HFFc6 (cell line): Measurements from ENCODE around the gene ZCCHC7. TPM values are rescaled to one million over a fixed set of nuclear protein-coding genes. Genes with fewer than 3 reads are reported as not detected.
A peak's percentile ranks its signal among the peaks of the same experiment; 100 is the strongest.

ENCODE experiments used
- DNase-seq: peaks from one replicate; pipeline ENCODE4 v3.0.0-alpha.2; 2018
- H3K27ac Mint-ChIP-seq: 2 replicates; pipeline ENCODE4 v1.8.0; 2020; ENCODE audit warnings: mild to moderate bottlenecking, mixed read lengths
- H3K27me3 Mint-ChIP-seq: 2 replicates; pipeline ENCODE4 v1.8.0; 2021; ENCODE audit warnings: mild to moderate bottlenecking, moderate library complexity, mixed read lengths; ENCODE audit not compliant: insufficient read depth
- H3K36me3 Mint-ChIP-seq: 2 replicates; pipeline ENCODE4 v1.8.0; 2021; ENCODE audit warnings: low read depth, mixed read lengths
- H3K4me1 Mint-ChIP-seq: 2 replicates; pipeline ENCODE4 v1.8.0; 2020; ENCODE audit warnings: low read depth, mixed read lengths
- H3K4me3 Mint-ChIP-seq: 2 replicates; pipeline ENCODE4 v1.8.0; 2020; ENCODE audit warnings: mild to moderate bottlenecking, moderate library complexity, mixed read lengths
- H3K9me3 Mint-ChIP-seq: 2 replicates; pipeline ENCODE4 v1.8.0; 2020; ENCODE audit warnings: mild to moderate bottlenecking, mixed read lengths
- total RNA-seq, 6 experiments: library from RNA; stranded (reverse); fragmentation: NEBNext Ultra II Directional; extraction: Animal tissue kit (Norgen Biotek cat#: 25700); gene quantifications; 2 replicates in 1 of 6; 3 replicates in 5 of 6; pipeline ENCODE4 v1.2.3, GENCODE V29; 2021
- TF ChIP-seq, protein P1 (sequence below): fragments of 200-600 bp; sonication (generic); IDR thresholded peaks from 2 replicates; pipeline ENCODE4 v1.5.0; 2021; ENCODE audit warnings: antibody characterized with exemption, mild to moderate bottlenecking

Gene ZCCHC7
- total RNA-seq, 6 experiments from 2014 or later = 18.5 to 22.9 (median 18.8) TPM

DNA sequence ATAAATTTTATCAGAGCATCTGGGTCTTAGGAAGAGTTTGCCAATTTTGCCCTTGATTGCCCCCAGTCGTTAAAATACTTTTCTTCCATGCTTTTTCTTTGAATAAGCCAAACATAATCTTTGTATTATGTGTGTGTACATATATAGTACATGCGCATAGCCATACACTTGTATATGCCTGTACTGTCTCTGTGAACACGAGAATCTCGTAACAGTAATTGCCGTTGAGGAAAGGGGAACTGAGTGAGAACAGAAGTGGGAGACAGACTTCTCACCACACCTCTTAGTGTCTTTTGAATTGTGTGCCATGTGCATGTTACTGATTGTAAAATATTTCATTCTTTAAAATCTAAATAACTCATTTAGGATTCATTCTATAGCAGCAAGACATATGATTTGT lies 222.5 kb downstream of the ZCCHC7 start:
- H3K4me1 Mint-ChIP-seq = no peaks in the 10 kb centered on the region; the same call in 1 of the 2 replicates
- TF ChIP-seq, protein P1, sequence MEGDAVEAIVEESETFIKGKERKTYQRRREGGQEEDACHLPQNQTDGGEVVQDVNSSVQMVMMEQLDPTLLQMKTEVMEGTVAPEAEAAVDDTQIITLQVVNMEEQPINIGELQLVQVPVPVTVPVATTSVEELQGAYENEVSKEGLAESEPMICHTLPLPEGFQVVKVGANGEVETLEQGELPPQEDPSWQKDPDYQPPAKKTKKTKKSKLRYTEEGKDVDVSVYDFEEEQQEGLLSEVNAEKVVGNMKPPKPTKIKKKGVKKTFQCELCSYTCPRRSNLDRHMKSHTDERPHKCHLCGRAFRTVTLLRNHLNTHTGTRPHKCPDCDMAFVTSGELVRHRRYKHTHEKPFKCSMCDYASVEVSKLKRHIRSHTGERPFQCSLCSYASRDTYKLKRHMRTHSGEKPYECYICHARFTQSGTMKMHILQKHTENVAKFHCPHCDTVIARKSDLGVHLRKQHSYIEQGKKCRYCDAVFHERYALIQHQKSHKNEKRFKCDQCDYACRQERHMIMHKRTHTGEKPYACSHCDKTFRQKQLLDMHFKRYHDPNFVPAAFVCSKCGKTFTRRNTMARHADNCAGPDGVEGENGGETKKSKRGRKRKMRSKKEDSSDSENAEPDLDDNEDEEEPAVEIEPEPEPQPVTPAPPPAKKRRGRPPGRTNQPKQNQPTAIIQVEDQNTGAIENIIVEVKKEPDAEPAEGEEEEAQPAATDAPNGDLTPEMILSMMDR = no peak
- no peaks in the 10 kb centered on the region for H3K9me3 Mint-ChIP-seq
- no peak overlapping the region for H3K27ac Mint-ChIP-seq
- no peaks in the 10 kb centered on the region for H3K27me3 Mint-ChIP-seq
- H3K36me3 Mint-ChIP-seq = no peaks in the 10 kb centered on the region
- no peak for DNase-seq
- no peak overlapping the region for H3K4me3 Mint-ChIP-seq

DNA sequence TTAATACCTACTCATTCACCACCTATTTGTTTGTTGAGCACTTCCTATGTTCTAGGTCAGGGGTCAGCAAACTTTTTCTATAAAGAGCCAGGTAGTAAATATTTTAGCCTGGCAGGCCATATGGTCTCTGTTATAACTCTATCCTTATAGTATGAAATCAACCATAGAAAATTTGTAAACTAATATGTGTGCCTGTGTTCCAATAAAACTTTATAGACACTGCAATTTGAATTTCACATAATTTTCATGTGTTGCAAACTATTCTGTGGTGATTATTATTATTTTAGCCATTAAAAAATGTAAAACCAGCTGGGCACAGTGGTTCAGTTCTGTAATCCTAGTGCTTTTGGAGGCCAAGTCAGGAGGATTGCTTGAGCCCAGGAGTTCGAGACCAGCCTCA lies 223.3 kb downstream of the ZCCHC7 start:
- Mint-ChIP-seq H3K4me1 (no peaks in the 10 kb centered on the region; the same call in 1 of the 2 replicates), H3K27me3 (no peaks in the 10 kb centered on the region), H3K9me3 (no peaks in the 10 kb centered on the region), H3K4me3 (no peak overlapping the region), H3K27ac (no peak overlapping the region), H3K36me3 (no peaks in the 10 kb centered on the region)
- TF ChIP-seq, protein P1 = no peak
- no peak for DNase-seq

DNA sequence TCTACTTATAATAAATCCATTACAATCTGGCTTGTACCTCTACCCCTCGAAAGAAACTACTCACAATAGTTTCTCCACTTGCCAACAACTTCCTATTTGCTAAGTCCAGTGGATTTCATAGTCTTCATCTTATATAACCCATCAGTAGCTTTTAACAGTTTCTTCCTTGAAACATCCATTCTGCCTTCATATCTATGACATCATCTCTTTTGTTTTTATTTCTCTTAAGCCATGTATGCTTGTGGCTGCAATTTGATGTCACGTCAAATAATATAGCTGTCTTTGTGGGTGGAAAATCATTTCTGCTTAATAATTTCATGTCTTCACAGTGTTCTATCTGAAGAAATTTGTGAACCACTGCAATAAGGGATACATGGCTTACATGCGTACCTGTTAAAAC lies 224.7 kb downstream of the ZCCHC7 start:
- H3K4me1 Mint-ChIP-seq = no peaks in the 10 kb centered on the region; the same call in 1 of the 2 replicates
- no peaks in the 10 kb centered on the region for H3K36me3 Mint-ChIP-seq
- no peak overlapping the region for H3K4me3 Mint-ChIP-seq
- DNase-seq = no peak
- TF ChIP-seq, protein P1 = no peak
- no peak overlapping the region for H3K27ac Mint-ChIP-seq
- no peaks in the 10 kb centered on the region for H3K9me3 Mint-ChIP-seq
- no peaks in the 10 kb centered on the region for H3K27me3 Mint-ChIP-seq

DNA sequence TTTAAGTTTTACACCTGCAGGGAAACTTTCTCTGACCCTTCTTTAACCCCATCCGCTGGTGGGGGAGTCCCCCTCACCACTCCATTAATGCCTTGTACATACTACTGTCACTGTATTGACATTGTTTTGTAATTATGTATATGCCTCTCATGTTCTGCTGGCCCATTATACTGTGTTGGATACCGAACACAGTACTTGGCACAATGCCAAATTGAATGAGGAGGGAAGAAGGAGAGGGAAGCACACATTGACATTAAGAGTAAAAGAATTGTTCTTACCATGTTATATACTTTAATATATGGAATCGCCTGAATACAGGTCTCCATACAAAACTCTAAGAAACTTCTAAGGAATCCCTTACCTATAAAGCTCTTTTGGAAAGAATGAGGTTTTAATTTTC lies 228.5 kb downstream of the ZCCHC7 start:
- TF ChIP-seq, protein P1 = no peak
- Mint-ChIP-seq H3K9me3 (no peaks in the 10 kb centered on the region), H3K4me1 (peaks cover 16% of the 10 kb centered on the region), H3K27ac (no peak overlapping the region), H3K4me3 (no peak overlapping the region), H3K27me3 (peaks cover 2% of the 10 kb centered on the region), H3K36me3 (peaks cover 13% of the 10 kb centered on the region)
- DNase-seq = no peak

DNA sequence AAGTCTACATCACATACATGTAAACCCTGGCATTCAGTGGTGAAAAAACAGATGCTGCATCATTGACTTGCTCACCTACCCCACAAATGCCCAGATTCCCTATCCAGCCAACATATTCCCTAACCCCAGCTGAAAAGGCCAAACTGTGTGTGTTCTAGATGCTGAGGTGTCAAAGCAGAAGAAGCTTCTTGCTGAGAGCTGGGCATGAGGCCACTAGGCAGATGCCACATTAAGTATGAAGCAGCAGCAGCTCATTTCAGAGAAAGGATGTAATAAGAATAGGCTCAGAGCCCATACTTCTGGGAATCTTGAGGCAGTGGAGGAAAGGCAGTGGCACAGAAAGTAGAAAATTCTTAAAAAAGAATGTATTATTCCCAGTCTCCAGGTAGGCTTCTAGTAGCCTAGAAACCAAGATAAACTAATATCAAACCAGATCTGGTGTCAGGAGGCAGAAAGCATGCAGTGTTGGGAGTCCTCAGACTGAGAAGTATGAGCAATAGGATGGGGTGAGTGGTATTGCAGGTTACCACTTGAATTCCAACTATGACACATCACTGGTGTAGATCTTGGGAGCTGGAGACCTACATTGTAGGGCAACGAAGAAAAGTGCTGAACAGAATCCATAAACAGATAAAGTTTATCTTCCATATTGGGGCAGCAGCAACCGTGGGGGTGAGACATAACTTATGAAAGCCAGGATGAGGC lies 230.3 kb downstream of the ZCCHC7 start:
- Mint-ChIP-seq H3K9me3 (no peaks in the 10 kb centered on the region), H3K27me3 (peaks cover 2% of the 10 kb centered on the region), H3K4me3 (no peak overlapping the region), H3K27ac (peak overlapping the region; percentile 67), H3K36me3 (peaks cover 13% of the 10 kb centered on the region), H3K4me1 (peaks cover 16% of the 10 kb centered on the region)
- TF ChIP-seq, protein P1 = no peak
- peak; percentile 68 for DNase-seq
